ENCODE data around the gene KCNK6. TPM values are rescaled to one million over a fixed set of nuclear protein-coding genes. Genes with fewer than 3 reads are reported as not detected.

The KCNK6 gene
- total and polyA plus RNA-seq, 2 experiments from 2014 or later = 9.0 to 14.6 TPM

DNA sequence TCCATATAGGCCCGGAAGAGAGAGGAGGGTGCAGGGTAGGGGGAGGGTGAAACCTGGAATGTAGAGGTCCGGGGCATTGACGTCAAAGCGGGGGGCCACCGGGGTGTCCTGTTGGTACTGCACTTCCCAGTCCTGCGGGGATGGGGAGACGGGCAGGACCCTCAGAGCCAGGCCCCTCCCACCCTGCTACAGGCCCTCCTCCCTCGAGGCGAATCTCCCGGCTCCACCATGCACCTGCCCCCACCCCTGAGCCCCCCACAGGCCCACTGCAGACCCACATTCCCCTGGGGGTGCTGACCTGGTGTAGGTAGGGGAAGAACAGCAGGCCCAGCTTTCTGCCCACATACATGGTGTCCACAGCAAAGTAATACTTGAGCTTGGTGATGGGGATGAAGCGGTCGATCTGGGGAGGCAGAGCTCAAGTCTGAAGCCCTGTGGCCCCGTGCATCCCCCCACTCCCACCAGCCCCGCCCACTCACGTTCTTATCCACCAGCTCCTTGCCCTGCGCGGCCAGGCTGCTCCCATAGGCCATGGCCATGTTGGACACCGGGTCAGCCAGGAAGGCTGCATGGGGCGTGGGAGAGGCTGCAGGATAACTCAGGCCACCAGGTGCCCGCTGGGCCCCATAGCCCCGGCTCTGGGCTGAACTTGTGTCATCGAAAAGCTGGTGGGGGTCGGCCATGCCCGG lies 10.6 kb upstream of the KCNK6 start:
- TF ChIP-seq ZNF462 (CRISPR knock-in tag; IDR thresholded peaks at IDR 0.05) = no peak
- no peak for TF ChIP-seq STAT1 (IDR thresholded peaks at IDR 0.05; ENCODE audit: unreplicated experiment)
- TF ChIP-seq ZNF114 (CRISPR knock-in tag; IDR thresholded peaks at IDR 0.05) = no peak
- no peak for TF ChIP-seq POLR2AphosphoS5 (IDR thresholded peaks at IDR 0.05; ENCODE audit: low read depth)
- TF ChIP-seq REST (IDR thresholded peaks at IDR 0.05; ENCODE audit: unreplicated experiment) = no peak
- TF ChIP-seq ZNF331 (CRISPR knock-in tag; IDR thresholded peaks at IDR 0.05; ENCODE audit: low read depth) = no peak
- TF ChIP-seq, protein P1, sequence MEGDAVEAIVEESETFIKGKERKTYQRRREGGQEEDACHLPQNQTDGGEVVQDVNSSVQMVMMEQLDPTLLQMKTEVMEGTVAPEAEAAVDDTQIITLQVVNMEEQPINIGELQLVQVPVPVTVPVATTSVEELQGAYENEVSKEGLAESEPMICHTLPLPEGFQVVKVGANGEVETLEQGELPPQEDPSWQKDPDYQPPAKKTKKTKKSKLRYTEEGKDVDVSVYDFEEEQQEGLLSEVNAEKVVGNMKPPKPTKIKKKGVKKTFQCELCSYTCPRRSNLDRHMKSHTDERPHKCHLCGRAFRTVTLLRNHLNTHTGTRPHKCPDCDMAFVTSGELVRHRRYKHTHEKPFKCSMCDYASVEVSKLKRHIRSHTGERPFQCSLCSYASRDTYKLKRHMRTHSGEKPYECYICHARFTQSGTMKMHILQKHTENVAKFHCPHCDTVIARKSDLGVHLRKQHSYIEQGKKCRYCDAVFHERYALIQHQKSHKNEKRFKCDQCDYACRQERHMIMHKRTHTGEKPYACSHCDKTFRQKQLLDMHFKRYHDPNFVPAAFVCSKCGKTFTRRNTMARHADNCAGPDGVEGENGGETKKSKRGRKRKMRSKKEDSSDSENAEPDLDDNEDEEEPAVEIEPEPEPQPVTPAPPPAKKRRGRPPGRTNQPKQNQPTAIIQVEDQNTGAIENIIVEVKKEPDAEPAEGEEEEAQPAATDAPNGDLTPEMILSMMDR (conservative IDR thresholded peaks at IDR 0.05; ENCODE audit: low read depth in 2 of 2) = no peak
- TF ChIP-seq EZH2 (IDR thresholded peaks at IDR 0.05; ENCODE audit: low read depth, unreplicated experiment) = no peak
- TF ChIP-seq NANOG (IDR thresholded peaks at IDR 0.05; ENCODE audit: borderline replicate concordance) = no peak
- TF ChIP-seq ETS1 (IDR thresholded peaks at IDR 0.05) = no peak
- no peak for TF ChIP-seq JUNB (IDR thresholded peaks at IDR 0.05; ENCODE audit: unreplicated experiment)
- no peak for TF ChIP-seq CREB1 (CRISPR knock-in tag; IDR thresholded peaks at IDR 0.05; ENCODE audit: low read depth)
- no peak for TF ChIP-seq EZH2phosphoT487 (IDR thresholded peaks at IDR 0.05; ENCODE audit: unreplicated experiment)
- Histone ChIP-seq H4K20me1 (replicated peaks; ENCODE audit: insufficient read depth) (peaks cover 6% of the 10 kb centered on the region), H3K9me2 (ENCODE audit: insufficient read depth) (no peaks in the 10 kb centered on the region), H2AFZ (no peak overlapping the region), H3K4me1 (ENCODE audit: insufficient read depth) (peaks cover 8% of the 10 kb centered on the region), H3F3A (replicated peaks; ENCODE audit: low read depth) (peaks cover 9% of the 10 kb centered on the region; the same call in 1 of the 2 replicates), H3K27ac (ENCODE audit: low read depth) (no peak overlapping the region), H3K36me3 (ENCODE audit: insufficient read depth) (0 out of 2 replicates have a peak, but pooled peaks cover 3% of the 10 kb centered on the region), H3K79me2 (replicated peaks; ENCODE audit: insufficient read depth) (0 out of 2 replicates have a peak, but pooled peaks cover 7% of the 10 kb centered on the region), H3K4me3 (no peak overlapping the region), H3K27me3 (ENCODE audit: insufficient read depth) (no peaks in the 10 kb centered on the region), H3K4me2 (no peak overlapping the region)
- Mint-ChIP-seq H3K9me3 (no peaks in the 10 kb centered on the region; the same call in 1 of the 3 replicates), H3K27me3 (ENCODE audit: insufficient read depth, low read depth, poor library complexity) (peaks cover 20% of the 10 kb centered on the region), H3K36me3 (ENCODE audit: low read depth) (peaks cover 6% of the 10 kb centered on the region; the same call in 2 of the 3 replicates), H3K4me3 (no peak overlapping the region), H3K4me1 (peaks cover 7% of the 10 kb centered on the region), H3K27ac (no peak overlapping the region)
- no peak for ATAC-seq
- no peak for DNase-seq (ENCODE audit: low spot score)

Measured in GM23338 (cell line).